C4-2B (cell line): ENCODE measurements around the gene CDKN1A.

ENCODE experiments used
- H3K27ac ChIP-seq: fragments of 450-650 bp; 2 replicates; pipeline ENCODE4 v1.5.1; 2017
- ZFX ChIP-seq: fragments of 450-650 bp; IDR thresholded peaks from 2 replicates; pipeline ENCODE4 v1.6.1; 2017
- TF ChIP-seq, protein P1 (sequence below): fragments of 450-650 bp; conservative IDR thresholded peaks from 2 replicates; pipeline ENCODE4 v1.5.1; 2017; ENCODE audit warnings: mild to moderate bottlenecking

CDKN1A gene

DNA sequence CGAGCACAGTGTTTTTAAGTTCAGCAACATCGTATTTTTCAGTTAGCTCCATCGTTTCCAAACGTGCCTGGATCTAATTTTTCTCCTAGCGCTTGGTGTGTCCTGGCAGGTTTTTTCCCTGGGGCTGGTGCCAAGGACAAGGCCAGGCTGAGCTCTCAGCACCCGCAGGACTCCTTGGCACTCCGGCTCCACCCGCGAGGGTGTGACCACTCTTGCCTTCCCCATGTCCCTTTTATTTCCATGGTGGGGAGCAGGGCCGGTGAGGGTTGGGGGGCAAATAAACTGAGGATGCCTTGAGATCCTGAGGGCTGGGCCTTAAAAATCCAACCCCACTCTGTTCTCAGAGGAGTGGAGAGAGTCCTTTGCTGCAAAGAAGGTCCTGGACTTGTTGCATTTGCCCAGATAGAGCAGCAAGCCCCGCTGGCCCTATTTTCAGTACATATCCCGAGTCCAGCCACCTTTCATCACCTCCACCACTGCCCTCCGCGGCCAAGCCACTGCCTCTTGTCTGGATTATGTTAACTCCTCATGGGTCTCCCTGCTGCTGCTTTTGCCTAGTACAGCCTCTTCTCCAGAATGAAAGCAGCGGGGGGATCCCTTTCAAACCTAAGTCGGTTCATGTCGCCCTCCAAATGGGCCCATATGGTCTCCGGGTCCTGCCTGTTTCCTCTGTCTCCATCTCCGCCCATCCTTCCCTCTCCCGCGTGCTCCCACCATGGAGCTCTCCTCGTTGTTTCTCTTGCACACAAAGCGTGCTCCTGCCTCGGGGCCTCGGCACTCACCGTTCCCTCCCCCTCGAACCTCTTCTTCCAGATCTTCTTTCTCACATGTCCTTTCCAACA, 14.6 kb downstream of the CDKN1A start:
- TF ChIP-seq ZFX: no peak
- TF ChIP-seq, protein P1, sequence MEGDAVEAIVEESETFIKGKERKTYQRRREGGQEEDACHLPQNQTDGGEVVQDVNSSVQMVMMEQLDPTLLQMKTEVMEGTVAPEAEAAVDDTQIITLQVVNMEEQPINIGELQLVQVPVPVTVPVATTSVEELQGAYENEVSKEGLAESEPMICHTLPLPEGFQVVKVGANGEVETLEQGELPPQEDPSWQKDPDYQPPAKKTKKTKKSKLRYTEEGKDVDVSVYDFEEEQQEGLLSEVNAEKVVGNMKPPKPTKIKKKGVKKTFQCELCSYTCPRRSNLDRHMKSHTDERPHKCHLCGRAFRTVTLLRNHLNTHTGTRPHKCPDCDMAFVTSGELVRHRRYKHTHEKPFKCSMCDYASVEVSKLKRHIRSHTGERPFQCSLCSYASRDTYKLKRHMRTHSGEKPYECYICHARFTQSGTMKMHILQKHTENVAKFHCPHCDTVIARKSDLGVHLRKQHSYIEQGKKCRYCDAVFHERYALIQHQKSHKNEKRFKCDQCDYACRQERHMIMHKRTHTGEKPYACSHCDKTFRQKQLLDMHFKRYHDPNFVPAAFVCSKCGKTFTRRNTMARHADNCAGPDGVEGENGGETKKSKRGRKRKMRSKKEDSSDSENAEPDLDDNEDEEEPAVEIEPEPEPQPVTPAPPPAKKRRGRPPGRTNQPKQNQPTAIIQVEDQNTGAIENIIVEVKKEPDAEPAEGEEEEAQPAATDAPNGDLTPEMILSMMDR: no peak
- H3K27ac ChIP-seq: no peak overlapping the region

DNA sequence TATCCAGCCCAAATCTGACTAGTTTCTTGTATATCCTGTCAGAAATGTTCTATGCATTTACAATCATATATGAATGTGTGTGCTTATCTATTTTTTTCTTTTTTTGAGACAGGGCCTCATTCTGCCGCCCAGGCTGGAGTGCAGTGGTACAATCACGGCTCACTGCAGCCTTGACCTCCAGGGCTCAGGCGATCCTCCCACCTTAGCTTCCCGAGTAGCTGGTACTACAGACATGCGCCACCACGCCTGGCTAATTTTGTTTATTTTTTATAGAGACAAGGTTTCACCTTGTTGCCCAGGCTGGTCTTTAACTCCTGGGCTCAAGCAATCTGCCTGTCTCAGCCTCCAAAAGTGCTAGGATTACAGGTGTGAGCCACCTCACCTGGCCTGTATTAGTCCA, 16.1 kb downstream of the CDKN1A start:
- TF ChIP-seq ZFX: no peak
- TF ChIP-seq, protein P1: no peak
- H3K27ac ChIP-seq: no peak overlapping the region

DNA sequence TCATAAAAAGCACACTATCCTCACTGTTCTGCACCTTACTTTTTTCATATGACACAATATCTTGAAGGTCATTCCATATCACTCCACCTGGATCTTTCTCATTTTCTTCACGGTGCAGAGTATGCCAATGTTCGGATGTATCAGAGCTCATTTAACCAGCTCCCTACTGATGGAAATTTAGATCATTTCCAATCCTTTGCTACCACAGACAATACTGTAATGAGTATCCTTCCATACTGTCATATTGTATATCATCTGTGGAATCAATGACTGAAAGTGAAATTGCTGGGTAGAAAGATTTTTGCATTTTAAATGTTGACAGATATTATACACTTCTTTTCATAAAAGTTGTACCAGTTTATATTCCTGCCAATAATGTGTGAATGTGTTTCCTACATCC, 16.9 kb downstream of the CDKN1A start:
- TF ChIP-seq, protein P1: no peak
- TF ChIP-seq ZFX: no peak
- no peak overlapping the region for H3K27ac ChIP-seq

DNA sequence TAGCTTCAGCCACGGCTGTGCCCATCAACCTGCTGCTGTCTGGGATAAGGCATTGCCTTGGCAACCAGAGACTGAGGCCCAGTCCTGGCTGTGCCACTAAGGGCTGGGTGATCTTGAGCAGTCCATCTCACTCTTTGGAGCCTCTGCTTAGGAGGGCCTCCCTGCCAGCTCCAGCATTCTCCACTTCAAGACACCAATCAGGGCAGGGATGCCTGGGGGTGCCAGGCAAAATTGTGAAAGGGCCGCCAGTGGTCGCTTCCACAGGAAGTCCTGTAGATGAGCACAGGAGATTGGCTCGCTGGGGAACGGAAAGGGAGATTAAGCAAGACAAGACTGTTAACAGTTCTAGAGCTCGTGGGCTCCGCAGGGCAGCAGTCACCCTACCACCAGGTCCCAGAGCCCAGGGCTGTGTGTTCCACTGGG, 19.0 kb downstream of the CDKN1A start, which contains the start of gene RAB44:
TSS of gene RAB44 (plus strand) at position 346 of the 423 bp plus-strand sequence. CDS start 6,410 bp downstream, outside the sequence.
- TF ChIP-seq ZFX: no peak
- TF ChIP-seq, protein P1: no peak
- H3K27ac ChIP-seq: no peak within 1 kb of the TSS

DNA sequence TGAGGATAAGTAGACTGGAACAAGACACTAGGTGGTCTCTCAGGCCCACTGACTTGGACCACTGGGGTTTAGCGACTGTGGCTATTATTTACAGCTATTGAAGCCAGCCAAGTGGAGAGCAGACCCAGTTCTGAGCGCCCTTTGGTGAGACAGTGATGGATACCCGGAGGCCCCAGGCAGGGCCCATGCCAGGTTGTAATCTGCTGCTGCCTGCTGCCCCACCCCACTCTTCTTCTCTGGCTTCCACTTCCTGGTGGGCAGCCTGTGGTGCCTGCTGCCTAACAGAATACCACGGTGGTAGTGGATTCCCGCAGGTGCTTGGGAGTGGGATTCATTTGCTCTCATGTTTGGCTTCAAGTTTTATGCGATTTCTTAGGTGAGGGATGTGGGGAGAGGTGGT, 19.7 kb downstream of the CDKN1A start:
- TF ChIP-seq, protein P1: no peak
- no peak for TF ChIP-seq ZFX
- H3K27ac ChIP-seq: no peak overlapping the region

DNA sequence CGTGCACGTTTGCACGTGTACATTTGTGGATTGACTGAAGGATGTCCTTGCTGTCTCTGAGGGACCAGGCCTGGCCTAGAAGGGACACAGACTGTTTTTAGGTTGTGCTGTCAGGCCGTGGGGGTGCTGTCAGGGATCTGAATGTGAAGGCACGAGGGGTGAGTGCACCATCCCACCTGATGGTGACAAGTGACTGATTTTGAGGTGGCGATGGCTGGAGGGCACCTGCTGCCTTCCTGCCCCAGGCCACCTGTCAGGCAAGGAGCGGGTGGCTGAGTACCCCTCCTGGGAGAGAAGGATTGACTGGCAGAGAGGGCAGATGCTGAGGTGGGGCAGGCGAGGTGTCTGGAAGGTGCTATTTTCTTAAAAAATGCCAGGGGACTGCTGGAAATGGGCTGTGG, 20.4 kb downstream of the CDKN1A start:
- TF ChIP-seq, protein P1: no peak
- no peak for TF ChIP-seq ZFX
- H3K27ac ChIP-seq: no peak overlapping the region

DNA sequence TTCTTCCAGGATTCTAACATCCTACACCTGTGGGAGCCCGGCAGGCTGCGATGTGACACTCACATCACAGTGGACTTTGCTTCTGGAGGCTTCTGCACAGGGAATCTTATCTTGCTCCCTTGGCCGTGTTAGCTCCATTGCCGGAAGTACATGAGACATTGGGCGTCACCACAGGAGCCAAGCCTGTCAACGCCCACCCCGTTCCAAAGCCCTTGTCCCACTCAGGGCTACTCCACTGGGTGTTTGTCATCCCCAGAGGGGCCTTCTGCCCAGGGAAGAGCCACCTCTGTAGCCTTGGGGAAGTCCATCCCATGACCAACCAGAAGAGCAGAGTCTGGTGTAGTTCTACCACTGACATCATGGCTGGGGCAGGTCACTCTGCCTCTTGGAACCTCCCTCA, 20.8 kb downstream of the CDKN1A start:
- H3K27ac ChIP-seq: no peak overlapping the region
- no peak for TF ChIP-seq ZFX
- TF ChIP-seq, protein P1: no peak
